Adrenal gland (tissue), 12 donors: Measurements from ENCODE around the gene ARL8B. TPM values are rescaled to one million over a fixed set of nuclear protein-coding genes. Genes with fewer than 3 reads are reported as not detected.

ENCODE experiments used
- DNase-seq, 7 donors: peaks; one replicate each; pipeline ENCODE4 v3.0.0-alpha.2; 2019 to 2020
- H3K27ac ChIP-seq, 5 donors: fragments of 200-600 bp; sonication (generic) in 4 of 5; 1 replicate in 3 of 5; 2 replicates in 2 of 5; pipeline versions ENCODE4 v1.5.1 to v1.8.0; 2016 to 2020; ENCODE audit warnings: mild to moderate bottlenecking in 1 of 5
- H3K27me3 ChIP-seq: fragments of 200-600 bp; 2 replicates; pipeline ENCODE4 v1.8.0; 2021
- H3K36me3 ChIP-seq, 2 donors: fragments of 200-600 bp; replicated peaks in 1 of 2; 1 replicate in 1 of 2; 2 replicates in 1 of 2; pipeline versions ENCODE4 v1.5.1 to v1.8.0; 2018 to 2022
- H3K4me1 ChIP-seq, 2 donors: fragments of 200-600 bp; replicated peaks in 1 of 2; 1 replicate in 1 of 2; 2 replicates in 1 of 2; pipeline versions ENCODE4 v1.5.1 to v1.8.0; 2018 to 2021
- H3K4me3 ChIP-seq, 4 donors: fragments of 200-600 bp; sonication (generic) in 3 of 4; one replicate each; pipeline ENCODE4 v1.5.1; 2016 to 2018
- H3K9me3 ChIP-seq, 3 donors: fragments of 200-600 bp; sonication (generic) in 1 of 3; replicated peaks in 1 of 3; 1 replicate in 2 of 3; 2 replicates in 1 of 3; pipeline versions ENCODE4 v1.5.1 to v1.8.0; 2016 to 2021
- POLR2A ChIP-seq, 2 donors: fragments of 450-650 bp; IDR thresholded peaks; one replicate each; pipeline ENCODE4 v1.6.1; 2017; ENCODE audit warnings: antibody characterized with exemption in 2 of 2, mild to moderate bottlenecking in 2 of 2, moderate library complexity in 1 of 2
- WGBS, 4 donors: extraction: QIAGEN DNeasy Blood & Tissue Kit in 2 of 4; methylation state at CpG; one replicate each; pipeline versions ENCODE4 v1.1.5 to v1.1.7; 2013 to 2017; 5-methylcytosine and 5-hydroxymethylcytosine counted together
- intact Hi-C, 2 donors: fragments of 100-400 bp; cut with DNase I; formaldehyde crosslinking; loops; one replicate each; pipeline versions ENCODE4 v1.14.1 to v1.15.0; 2022 to 2023
- polyA plus RNA-seq, 3 donors: library from polyadenylated mRNA; stranded (reverse); fragments of 200-250 nt in 2 of 3; fragments of 350-450 nt in 1 of 3; fragmentation: Illumina TruSeq in 1 of 3; extraction: RNeasy Lipid Tissue Mini Kit (QIAGEN cat#74804) in 1 of 3; gene quantifications; one replicate each; pipeline ENCODE4 v1.2.3, GENCODE V29; 2013 to 2014
- total RNA-seq, 9 donors: library from RNA; depleted of rRNA in 4 of 9; stranded (reverse); fragments of >200 nt in 4 of 9; fragments of 120-200 nt in 1 of 9; fragmentation: NEBNext Ultra II Directional in 1 of 9; extraction: Animal tissue kit (Norgen Biotek cat#: 25700) in 1 of 9; gene quantifications; one replicate each; pipeline versions ENCODE4 v1.1.0 to v1.2.4, GENCODE V29; 2013 to 2023
- TF ChIP-seq, protein P1 (sequence below), 6 experiments: fragments of 450-650 bp in 4 of 6; fragments of 200-600 bp in 2 of 6; sonication (generic) in 1 of 6; IDR thresholded peaks; 1 replicate in 5 of 6; 2 replicates in 1 of 6; pipeline versions ENCODE4 v1.5.1 to v1.8.0; 2016 to 2021; ENCODE audit warnings: antibody characterized with exemption in 6 of 6, mild to moderate bottlenecking in 2 of 6, moderate library complexity in 1 of 6
- donor health status: healthy with polysubstance abuse.
- donor health status: Bipolar disorder and iron deficiency.
- donor health status: DM: yes; HTN: yes; CAD: no.
- donor health status: DM: no; HTN: no; CAD: no.
- donor health status: DM: no; HTN: no; CAD: no.
- donor health status: DM: yes; HTN: yes; CAD: no.

Gene ARL8B
- total and polyA plus RNA-seq, 12 donors = 27.8 to 131 (median 52.8) TPM

DNA sequence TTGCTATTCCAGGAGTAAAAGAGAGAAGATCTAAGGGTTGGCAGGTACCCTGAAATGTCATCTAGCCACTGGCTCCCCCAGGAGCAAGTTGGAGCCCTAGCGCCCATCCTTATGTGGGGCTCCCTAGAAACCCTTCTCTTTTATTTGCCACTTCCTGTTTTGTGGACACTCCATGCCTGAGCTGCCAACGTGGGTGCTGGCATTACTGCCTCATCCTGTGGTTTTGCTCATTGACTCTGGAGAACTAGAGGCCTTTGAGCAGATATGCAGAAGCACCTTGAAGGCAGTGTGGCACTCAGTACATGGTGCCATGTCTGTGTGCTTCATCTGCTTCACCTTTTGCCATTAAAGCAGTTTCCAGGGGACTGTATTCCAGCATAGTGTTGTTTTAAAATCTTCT is 73.5 kb downstream of the ARL8B start:
- peak in 6 of 7 donors; percentile 18 to 67 (median 41) for DNase-seq
- intact Hi-C loops = no loop called here
- WGBS, 4 donors = 67 to 81% (median 72%) methylated on average over 2 of the region's 2 CpGs
- H3K27me3 ChIP-seq = no peaks in the 10 kb centered on the region
- H3K9me3 ChIP-seq = no peaks in the 10 kb centered on the region
- no peak overlapping the region for H3K4me3 ChIP-seq
- H3K4me1 ChIP-seq = peaks cover 17 to 59% of the 10 kb centered on the region in 2 donors
- peaks cover 0 to 11% of the 10 kb centered on the region in 2 donors for H3K36me3 ChIP-seq
- H3K27ac ChIP-seq = peak overlapping the region in 3 of 5 donors; percentile 53 to 75 (median 56)
- TF ChIP-seq, protein P1, sequence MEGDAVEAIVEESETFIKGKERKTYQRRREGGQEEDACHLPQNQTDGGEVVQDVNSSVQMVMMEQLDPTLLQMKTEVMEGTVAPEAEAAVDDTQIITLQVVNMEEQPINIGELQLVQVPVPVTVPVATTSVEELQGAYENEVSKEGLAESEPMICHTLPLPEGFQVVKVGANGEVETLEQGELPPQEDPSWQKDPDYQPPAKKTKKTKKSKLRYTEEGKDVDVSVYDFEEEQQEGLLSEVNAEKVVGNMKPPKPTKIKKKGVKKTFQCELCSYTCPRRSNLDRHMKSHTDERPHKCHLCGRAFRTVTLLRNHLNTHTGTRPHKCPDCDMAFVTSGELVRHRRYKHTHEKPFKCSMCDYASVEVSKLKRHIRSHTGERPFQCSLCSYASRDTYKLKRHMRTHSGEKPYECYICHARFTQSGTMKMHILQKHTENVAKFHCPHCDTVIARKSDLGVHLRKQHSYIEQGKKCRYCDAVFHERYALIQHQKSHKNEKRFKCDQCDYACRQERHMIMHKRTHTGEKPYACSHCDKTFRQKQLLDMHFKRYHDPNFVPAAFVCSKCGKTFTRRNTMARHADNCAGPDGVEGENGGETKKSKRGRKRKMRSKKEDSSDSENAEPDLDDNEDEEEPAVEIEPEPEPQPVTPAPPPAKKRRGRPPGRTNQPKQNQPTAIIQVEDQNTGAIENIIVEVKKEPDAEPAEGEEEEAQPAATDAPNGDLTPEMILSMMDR (IDR thresholded peaks at IDR 0.05) = no peak
- no peak for TF ChIP-seq POLR2A (IDR thresholded peaks at IDR 0.05)

GRCh38 chr3:5197022-5197421 is 74.9 kb downstream of the ARL8B start:
- TF ChIP-seq, protein P1 (IDR thresholded peaks at IDR 0.05) = no peak
- TF ChIP-seq POLR2A (IDR thresholded peaks at IDR 0.05) = no peak
- WGBS, 4 donors = 79 to 94% (median 88%) methylated on average over 4 of the region's 4 CpGs
- Histone ChIP-seq H3K27me3 (no peaks in the 10 kb centered on the region), H3K36me3 (peaks cover 0 to 20% of the 10 kb centered on the region in 2 donors), H3K4me1 (peaks cover 17 to 46% of the 10 kb centered on the region in 2 donors), H3K27ac (no peak overlapping the region), H3K4me3 (no peak overlapping the region), H3K9me3 (no peaks in the 10 kb centered on the region)
- intact Hi-C loops = no loop called here
- no peak for DNase-seq

DNA sequence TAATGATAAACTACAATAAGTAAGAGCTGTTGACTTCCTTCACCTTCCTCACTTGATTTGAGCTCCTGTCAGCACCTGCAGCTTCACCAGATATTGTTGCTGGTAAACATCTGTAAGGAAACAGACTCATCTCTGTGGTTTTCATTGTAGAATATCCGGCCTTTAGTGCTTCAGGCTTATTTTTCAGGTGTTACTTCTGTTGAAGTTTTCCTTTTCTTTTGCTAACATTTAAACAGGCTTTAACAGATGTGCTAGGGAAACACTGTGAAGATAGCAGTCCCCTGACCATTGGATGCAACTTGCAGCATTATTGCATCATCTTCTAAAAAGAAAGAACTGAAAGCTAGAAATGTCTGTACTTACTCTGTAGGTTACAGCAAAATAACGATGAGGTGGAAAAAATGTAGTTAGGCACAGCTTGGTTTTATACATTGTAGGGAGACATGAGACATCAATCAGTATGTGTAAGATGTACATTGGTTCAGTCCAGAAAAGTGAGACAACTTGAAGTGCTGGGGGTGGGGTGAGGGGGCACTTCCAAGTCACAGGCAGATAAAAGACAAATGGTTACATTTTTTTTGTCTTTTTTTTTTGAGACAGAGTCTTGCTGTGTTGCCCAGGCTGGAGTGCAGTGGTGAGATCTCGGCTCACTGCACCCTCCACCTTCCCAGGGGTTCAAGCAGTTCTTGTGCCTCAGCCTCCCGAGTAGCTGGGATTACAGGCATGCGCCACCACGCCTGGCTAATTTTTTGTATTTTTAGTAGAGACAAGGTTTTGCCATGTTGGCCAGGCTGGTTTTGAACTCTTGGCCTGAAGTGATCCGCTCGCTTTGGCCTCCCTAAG is 75.6 kb downstream of the ARL8B start:
- H3K27ac ChIP-seq = peak overlapping the region in 1 of 5 donors; percentile 65
- intact Hi-C loops = no loop called here
- TF ChIP-seq POLR2A (IDR thresholded peaks at IDR 0.05) = no peak
- TF ChIP-seq, protein P1 (IDR thresholded peaks at IDR 0.05) = no peak
- WGBS, 4 donors = 90 to 94% (median 92%) methylated on average over 8 of the region's 8 CpGs
- no peak overlapping the region for H3K4me3 ChIP-seq
- no peaks in the 10 kb centered on the region for H3K27me3 ChIP-seq
- peaks cover 17 to 40% of the 10 kb centered on the region in 2 donors for H3K4me1 ChIP-seq
- peaks cover 0 to 25% of the 10 kb centered on the region in 2 donors for H3K36me3 ChIP-seq
- no peak for DNase-seq
- H3K9me3 ChIP-seq = no peaks in the 10 kb centered on the region

- Histone ChIP-seq H3K4me3 (no peak overlapping the region), H3K27me3 (no peaks in the 10 kb centered on the region), H3K36me3 (peaks cover 0 to 31% of the 10 kb centered on the region in 2 donors), H3K27ac (peak overlapping the region in 1 of 5 donors; percentile 65), H3K4me1 (peaks cover 17 to 40% of the 10 kb centered on the region in 2 donors), H3K9me3 (no peaks in the 10 kb centered on the region)
- intact Hi-C loops = no loop called here
- 82 to 98% (median 94%) methylated on average over 4 of the region's 4 CpGs for WGBS, 4 donors
- DNase-seq = no peak
- no peak for TF ChIP-seq POLR2A (IDR thresholded peaks at IDR 0.05)
- TF ChIP-seq, protein P1 (IDR thresholded peaks at IDR 0.05) = no peak
Observed at GRCh38 chr3:5198313-5198677, 76.2 kb downstream of the ARL8B start.
